Measurements from ENCODE around the gene ZNF497. TPM values are rescaled to one million over a fixed set of nuclear protein-coding genes. Genes with fewer than 3 reads are reported as not detected.

ZNF497 gene
- total and polyA plus RNA-seq, 2 of the 8 experiments (the other 6 are each of a cell fraction or from before 2014, with no cell fraction given) = 0.93 to 1.4 TPM

DNA sequence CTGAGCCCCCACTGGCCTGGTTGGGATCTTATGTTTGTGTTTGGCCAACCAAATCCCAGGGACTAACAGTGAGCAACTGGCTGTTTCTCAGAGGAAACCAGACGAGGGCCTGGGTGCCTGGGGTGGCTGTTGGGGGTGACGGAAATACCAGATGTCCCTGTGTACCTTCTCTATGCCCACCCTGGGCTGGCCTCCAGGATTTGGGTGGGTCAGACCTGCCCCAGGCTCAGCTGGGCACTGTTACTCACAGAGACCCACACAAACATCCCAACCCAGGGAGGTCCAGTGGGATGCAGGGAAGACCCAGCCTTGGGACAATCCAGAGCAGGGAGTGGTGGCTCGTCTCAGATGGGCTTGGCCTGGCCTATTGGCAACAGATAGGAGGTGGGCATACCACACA is 26.9 kb downstream of the ZNF497 start:
- H3K27me3 ChIP-seq (replicated peaks in 1 of 4; ENCODE audit: control insufficient read depth in 3 of 4, extremely low read depth in 1 of 4, insufficient read depth in 3 of 4, low read length in 3 of 4) = no peaks in the 10 kb centered on the region
- no peak for TF ChIP-seq POLR2AphosphoS5 (IDR thresholded peaks at IDR 0.05; ENCODE audit: low read depth, low read length)

More for the DNA sequence above, 26.9 kb downstream of the ZNF497 start:
- Histone ChIP-seq H3K4me3 (ENCODE audit: extremely low read depth in 1 of 4, insufficient read depth in 2 of 4, low read depth in 3 of 4, low read length in 4 of 4) (no peak overlapping the region), H2AFZ (ENCODE audit: low read length) (no peak overlapping the region), H3K18ac (ENCODE audit: extremely low read depth, low read length) (no peak overlapping the region), H3K27ac (ENCODE audit: low read depth, low read length) (no peak overlapping the region), H2BK15ac (ENCODE audit: low read length) (no peak overlapping the region), H3K14ac (ENCODE audit: insufficient read length) (no peak overlapping the region), H4K5ac (ENCODE audit: insufficient read length, low read depth, low read length) (no peak overlapping the region), H3K79me1 (ENCODE audit: low read depth, low read length) (no peaks in the 10 kb centered on the region), H2BK120ac (replicated peaks; ENCODE audit: low read depth, low read length) (no peak overlapping the region), H3K36me3 (ENCODE audit: control insufficient read depth in 2 of 4, insufficient read depth in 4 of 4, low read length in 3 of 4) (peaks cover 0 to 9% (median 3%) of the 10 kb centered on the region in 4 experiments; a peak in 3 of 8 replicates), H3K4me2 (ENCODE audit: insufficient read depth in 1 of 2, low read depth in 2 of 2, low read length in 2 of 2) (no peak overlapping the region), H3K9me3 (ENCODE audit: insufficient read depth in 2 of 2, low read depth in 1 of 2, low read length in 1 of 2) (peaks cover 5 to 6% of the 10 kb centered on the region in 2 experiments; a peak in 2 of 4 replicates), H3K23ac (ENCODE audit: insufficient read length) (no peak overlapping the region), H3K79me2 (ENCODE audit: control insufficient read depth in 1 of 2, insufficient read depth in 2 of 2, low read length in 2 of 2) (no peaks in the 10 kb centered on the region), H2BK5ac (ENCODE audit: low read depth, low read length) (no peak overlapping the region), H2AK5ac (ENCODE audit: low read depth, low read length) (no peak overlapping the region), H2BK20ac (ENCODE audit: low read length) (no peak overlapping the region), H3K4ac (replicated peaks; ENCODE audit: insufficient read length, low read depth, low read length) (no peak overlapping the region), H4K91ac (replicated peaks; ENCODE audit: insufficient read length, low read length) (no peak overlapping the region), H3K9ac (replicated peaks in 1 of 4; ENCODE audit: extremely low read depth in 1 of 4, low read depth in 3 of 4, low read length in 3 of 4) (no peak overlapping the region), H4K8ac (ENCODE audit: extremely low read depth, insufficient read depth, low read length) (no peak overlapping the region; the same call in 1 of the 2 replicates), H2BK12ac (ENCODE audit: low read depth, low read length) (no peak overlapping the region), H4K20me1 (replicated peaks in 1 of 2; ENCODE audit: control insufficient read depth in 1 of 2, insufficient read depth in 2 of 2, low read length in 2 of 2) (peaks cover 3 to 8% of the 10 kb centered on the region in 2 experiments), H3K4me1 (replicated peaks in 1 of 4; ENCODE audit: control insufficient read depth in 3 of 4, insufficient read depth in 4 of 4, low read length in 3 of 4) (no peaks in the 10 kb centered on the region), H3K23me2 (ENCODE audit: low read depth, low read length) (no peaks in the 10 kb centered on the region), H3K56ac (replicated peaks; ENCODE audit: insufficient read length, low read depth, low read length) (no peak overlapping the region)
- no peak for FAIRE-seq
- WGBS, 2 experiments (ENCODE audit: extremely low coverage in 1 of 2, insufficient coverage in 1 of 2, insufficient read length in 1 of 2, insufficient replicate concordance in 2 of 2, low coverage in 1 of 2, low lambda C conversion rate in 2 of 2, missing lambda C conversion rate in 1 of 2) = 85% methylated on average over 3 of the region's 3 CpGs; no CpG with 5 or more reads in 1 of the 2 experiments
- CTCF ChIA-PET (ENCODE audit: partially characterized antibody) = interaction anchor here (1.2 to 1.3 kb wide), 2 partner anchors 11 to 183 kb away, joined by 3 to 6 read pairs; no protein-coding TSS in a partner anchor
- POLR2A ChIA-PET (ENCODE audit: partially characterized antibody) = interaction anchor here (0.6 kb wide), 1 partner anchor 94 kb away, joined by 6 read pairs; no protein-coding TSS in a partner anchor
- no peak for DNase-seq (ENCODE audit: low read depth in 1 of 2, low spot score in 2 of 2)

All from H1 (cell line).